ENCODE results near the gene DNAH14. TPM values are rescaled to one million over a fixed set of nuclear protein-coding genes. Genes with fewer than 3 reads are reported as not detected.

Gene DNAH14
- total and polyA plus RNA-seq, 2 of the 4 experiments (the other 2 are of a cell fraction): 2.7 to 3.6 TPM

DNA sequence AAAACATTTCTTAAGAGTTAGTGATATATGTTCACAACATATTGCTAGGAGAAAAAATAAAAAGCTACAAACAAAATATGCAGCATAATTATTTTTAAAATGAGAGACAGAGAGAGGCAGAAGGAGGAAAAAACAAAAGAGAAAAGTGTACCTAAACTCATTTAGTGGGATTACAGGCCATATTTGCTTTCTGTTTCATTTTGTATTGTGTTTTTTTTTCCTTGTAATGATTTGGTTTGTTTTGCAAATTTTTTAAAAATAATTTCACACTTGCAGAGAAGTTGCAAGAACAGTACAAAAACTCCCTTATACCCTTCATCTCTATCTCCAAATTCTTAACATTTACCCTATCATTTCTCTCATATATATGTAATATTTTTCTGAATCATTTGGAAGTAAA is 433.3 kb downstream of the DNAH14 start:
- H4K5ac ChIP-seq (ENCODE audit: low read depth, low read length): no peak overlapping the region
- H3K36me3 ChIP-seq (ENCODE audit: control insufficient read depth, insufficient read depth, low read length): no peaks in the 10 kb centered on the region
- no peak overlapping the region for H2BK120ac ChIP-seq (ENCODE audit: low read depth, low read length)
- no peak for TF ChIP-seq MAFK (IDR thresholded peaks at IDR 0.05; ENCODE audit: low read depth, low read length)
- H2BK5ac ChIP-seq (ENCODE audit: low read depth, low read length, poor library complexity, severe bottlenecking): no peak overlapping the region
- no peak overlapping the region for H3K9ac ChIP-seq (ENCODE audit: low read depth, low read length)
- peaks cover 6% of the 10 kb centered on the region for H3K27me3 ChIP-seq (ENCODE audit: control insufficient read depth, insufficient read depth, low read length)
- H3K4me2 ChIP-seq (ENCODE audit: low read depth, low read length): no peak overlapping the region
- H4K8ac ChIP-seq (ENCODE audit: low read depth in 2 of 2, low read length in 2 of 2): no peak overlapping the region
- H4K20me1 ChIP-seq (ENCODE audit: insufficient read depth, low read length): no peaks in the 10 kb centered on the region
- H3K56ac ChIP-seq (ENCODE audit: extremely low read depth, insufficient read depth, low read length): no peak overlapping the region
- H3K79me1 ChIP-seq (ENCODE audit: low read depth in 1 of 2, low read length in 2 of 2): no peaks in the 10 kb centered on the region
- ChIA-PET CTCF (no interaction called here), POLR2A (ENCODE audit: unreplicated experiment) (no interaction called here)
- H2AK5ac ChIP-seq (ENCODE audit: low read depth, low read length): no peak overlapping the region
- H3K4me1 ChIP-seq (ENCODE audit: control insufficient read depth, insufficient read depth, low read length): no peaks in the 10 kb centered on the region
- no peak overlapping the region for H3K4ac ChIP-seq (ENCODE audit: low read depth, low read length)
- H3K9me3 ChIP-seq (ENCODE audit: control insufficient read depth, insufficient read depth, low read length): no peaks in the 10 kb centered on the region
- H3K9me1 ChIP-seq (ENCODE audit: insufficient read depth, low read length): no peaks in the 10 kb centered on the region
- H2AK9ac ChIP-seq (replicated peaks; ENCODE audit: low read depth, low read length, poor library complexity): no peak overlapping the region
- ATAC-seq (ENCODE audit: low read depth): no peak
- intact Hi-C loops (cut with micrococcal nuclease) (no loop called here), dilution Hi-C loops (cut with HindIII; ENCODE audit: low sequenced_read_pairs, unreplicated experiment) (no loop called here), in situ Hi-C loops (cut with MboI; ENCODE audit: low sequenced_read_pairs) (no loop called here)
- no peak overlapping the region for H3K14ac ChIP-seq (replicated peaks; ENCODE audit: low read depth, low read length)
- no peak overlapping the region for H3K27ac ChIP-seq (ENCODE audit: insufficient read depth, low read length)
- no peak overlapping the region for H3K23ac ChIP-seq (ENCODE audit: low read depth, low read length)
- no peak for DNase-seq
- no peak overlapping the region for H2BK20ac ChIP-seq (ENCODE audit: low read depth, low read length)
- H2BK15ac ChIP-seq (ENCODE audit: low read depth, low read length): no peak overlapping the region
- BruUV-seq (replicated peaks): no TSS peak
- no peak overlapping the region for H3K18ac ChIP-seq (ENCODE audit: low read depth, low read length)
- H4K91ac ChIP-seq (ENCODE audit: insufficient read depth, low read depth, low read length): no peak overlapping the region
- H3K4me3 ChIP-seq (ENCODE audit: insufficient read depth, low read depth, low read length): no peak overlapping the region
- H2AFZ ChIP-seq (replicated peaks; ENCODE audit: low read length, poor library complexity): no peak overlapping the region

All from IMR-90 (cell line).